ENCODE results near the gene GLYATL3. TPM values are rescaled to one million over a fixed set of nuclear protein-coding genes. Genes with fewer than 3 reads are reported as not detected.

GLYATL3 gene
- total RNA-seq, 1 experiment from 2014 or later, result not detected

- ATAC-seq, result no peak
- Histone ChIP-seq H3K36me3 (ENCODE audit: low read depth, low read length) (no peaks in the 10 kb centered on the region), H2AFZ (ENCODE audit: low read length) (no peak overlapping the region), H3K4me2 (ENCODE audit: low read length) (no peak overlapping the region), H3F3A (ENCODE audit: low read length, unreplicated experiment) (no peaks in the 10 kb centered on the region), H3K27me3 (ENCODE audit: low read length) (no peaks in the 10 kb centered on the region), H3K9ac (ENCODE audit: low read length) (no peak overlapping the region), H3K4me3 (ENCODE audit: low read length) (no peak overlapping the region), H3K9me3 (ENCODE audit: low read length) (no peaks in the 10 kb centered on the region), H4K20me1 (ENCODE audit: low read length) (no peaks in the 10 kb centered on the region), H3K9me2 (replicated peaks; ENCODE audit: low read length) (no peaks in the 10 kb centered on the region), H3K4me1 (ENCODE audit: insufficient read depth, low read length) (no peaks in the 10 kb centered on the region), H3K79me2 (ENCODE audit: low read length) (no peaks in the 10 kb centered on the region), H3K27ac (ENCODE audit: low read length) (no peak overlapping the region)
- intact Hi-C loops (cut with micrococcal nuclease), result no loop called here
- POLR2A ChIA-PET (ENCODE audit: unreplicated experiment), result no interaction called here
- no peak for DNase-seq
- no TSS peak for BruUV-seq (replicated peaks)
- TF ChIP-seq, protein P1, sequence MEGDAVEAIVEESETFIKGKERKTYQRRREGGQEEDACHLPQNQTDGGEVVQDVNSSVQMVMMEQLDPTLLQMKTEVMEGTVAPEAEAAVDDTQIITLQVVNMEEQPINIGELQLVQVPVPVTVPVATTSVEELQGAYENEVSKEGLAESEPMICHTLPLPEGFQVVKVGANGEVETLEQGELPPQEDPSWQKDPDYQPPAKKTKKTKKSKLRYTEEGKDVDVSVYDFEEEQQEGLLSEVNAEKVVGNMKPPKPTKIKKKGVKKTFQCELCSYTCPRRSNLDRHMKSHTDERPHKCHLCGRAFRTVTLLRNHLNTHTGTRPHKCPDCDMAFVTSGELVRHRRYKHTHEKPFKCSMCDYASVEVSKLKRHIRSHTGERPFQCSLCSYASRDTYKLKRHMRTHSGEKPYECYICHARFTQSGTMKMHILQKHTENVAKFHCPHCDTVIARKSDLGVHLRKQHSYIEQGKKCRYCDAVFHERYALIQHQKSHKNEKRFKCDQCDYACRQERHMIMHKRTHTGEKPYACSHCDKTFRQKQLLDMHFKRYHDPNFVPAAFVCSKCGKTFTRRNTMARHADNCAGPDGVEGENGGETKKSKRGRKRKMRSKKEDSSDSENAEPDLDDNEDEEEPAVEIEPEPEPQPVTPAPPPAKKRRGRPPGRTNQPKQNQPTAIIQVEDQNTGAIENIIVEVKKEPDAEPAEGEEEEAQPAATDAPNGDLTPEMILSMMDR (conservative IDR thresholded peaks at IDR 0.05; ENCODE audit: low read depth, low read length), result no peak
- TF ChIP-seq EZH2phosphoT487 (IDR thresholded peaks at IDR 0.05; ENCODE audit: borderline replicate concordance, low read length) (no peak), EZH2 (IDR thresholded peaks at IDR 0.05; ENCODE audit: low read length, unreplicated experiment) (no peak)
- CTCF ChIA-PET, result no interaction called here
Observed at GRCh38 chr6:49506569-49507111, 6.9 kb downstream of the GLYATL3 start.

DNA sequence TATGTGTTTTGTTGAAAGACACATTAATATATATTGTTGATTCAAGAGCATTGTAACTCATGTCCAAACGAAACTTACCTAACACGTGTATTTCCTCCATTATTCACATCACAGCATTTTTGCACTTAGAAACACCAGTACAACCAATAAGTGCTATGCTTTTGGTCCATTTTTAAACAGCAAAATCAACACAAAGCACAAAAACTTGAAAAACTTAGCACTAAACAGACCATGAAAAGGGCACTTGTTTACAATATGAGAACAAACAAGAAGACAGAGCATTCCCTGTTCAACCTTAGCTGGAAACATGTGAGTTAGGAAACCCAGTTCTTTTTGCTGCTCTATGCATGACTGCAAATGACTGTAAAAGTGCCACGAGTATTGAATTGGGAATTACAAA lies 9.6 kb downstream of the GLYATL3 start:
- no peaks in the 10 kb centered on the region for H3K36me3 ChIP-seq (ENCODE audit: low read depth, low read length)
- DNase-seq (no peak), ATAC-seq (no peak)
- no peaks in the 10 kb centered on the region for H3K9me2 ChIP-seq (replicated peaks; ENCODE audit: low read length)
- peaks cover 14% of the 10 kb centered on the region for H3K4me1 ChIP-seq (ENCODE audit: insufficient read depth, low read length)
- CTCF ChIA-PET, result no interaction called here
- TF ChIP-seq EZH2phosphoT487 (IDR thresholded peaks at IDR 0.05; ENCODE audit: borderline replicate concordance, low read length) (no peak), EZH2 (IDR thresholded peaks at IDR 0.05; ENCODE audit: low read length, unreplicated experiment) (no peak)
- TF ChIP-seq, protein P1 (conservative IDR thresholded peaks at IDR 0.05; ENCODE audit: low read depth, low read length), result no peak
- no peak overlapping the region for H3K4me3 ChIP-seq (ENCODE audit: low read length)
- H3K27ac ChIP-seq (ENCODE audit: low read length), result no peak overlapping the region
- no peaks in the 10 kb centered on the region for H3K79me2 ChIP-seq (ENCODE audit: low read length)
- no peaks in the 10 kb centered on the region for H4K20me1 ChIP-seq (ENCODE audit: low read length)
- POLR2A ChIA-PET (ENCODE audit: unreplicated experiment), result no interaction called here
- no peak overlapping the region for H3K9ac ChIP-seq (ENCODE audit: low read length)
- BruUV-seq (replicated peaks), result no TSS peak
- H3K27me3 ChIP-seq (ENCODE audit: low read length), result no peaks in the 10 kb centered on the region
- H3F3A ChIP-seq (ENCODE audit: low read length, unreplicated experiment), result no peaks in the 10 kb centered on the region
- intact Hi-C loops (cut with micrococcal nuclease), result no loop called here
- H3K4me2 ChIP-seq (ENCODE audit: low read length), result no peak overlapping the region
- H3K9me3 ChIP-seq (ENCODE audit: low read length), result no peaks in the 10 kb centered on the region
- no peak overlapping the region for H2AFZ ChIP-seq (ENCODE audit: low read length)

DNA sequence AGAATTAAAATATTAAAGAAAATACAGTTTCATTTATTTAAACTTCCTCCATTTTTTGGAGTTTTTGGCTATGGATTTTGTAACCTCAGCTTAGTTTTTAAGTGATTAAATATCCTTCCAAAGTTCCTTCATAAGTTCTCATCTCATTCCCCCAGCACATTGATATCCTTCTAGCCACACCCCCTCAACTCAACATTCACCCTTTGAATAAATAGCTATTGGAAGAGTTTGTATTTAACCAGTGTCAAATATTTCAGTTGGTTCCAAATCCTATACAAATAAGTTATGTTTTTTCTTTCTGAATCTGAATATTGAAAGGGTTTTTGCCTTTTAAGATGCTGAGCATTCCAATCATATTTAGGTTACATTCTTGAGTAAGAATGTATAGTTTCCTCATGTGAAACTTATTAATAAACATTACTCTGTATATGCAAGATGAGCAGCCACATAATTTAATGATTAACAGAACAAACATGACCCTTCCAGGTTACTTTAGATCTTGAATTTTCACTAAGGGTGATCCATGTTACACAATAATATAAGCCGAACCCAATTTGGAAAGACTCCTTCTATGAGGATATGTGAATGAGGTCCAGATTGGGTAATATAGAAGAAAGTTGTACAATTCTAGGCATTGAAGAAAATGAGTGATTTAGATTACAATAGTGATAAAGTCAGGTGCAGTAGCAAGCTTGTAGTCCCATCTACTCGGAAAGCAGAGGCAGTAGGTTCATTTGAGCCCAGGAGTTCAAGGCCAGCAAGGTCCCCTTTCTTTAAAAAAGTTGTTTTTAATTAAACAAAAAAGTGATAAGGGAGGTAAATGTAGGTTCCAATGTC lies 13.6 kb downstream of the GLYATL3 start:
- ATAC-seq (no peak), DNase-seq (peak; percentile 35)
- POLR2A ChIA-PET (ENCODE audit: unreplicated experiment), result no interaction called here
- TF ChIP-seq EZH2phosphoT487 (IDR thresholded peaks at IDR 0.05; ENCODE audit: borderline replicate concordance, low read length), result no peak
- TF ChIP-seq, protein P1 (conservative IDR thresholded peaks at IDR 0.05; ENCODE audit: low read depth, low read length), result no peak
- TF ChIP-seq EZH2 (IDR thresholded peaks at IDR 0.05; ENCODE audit: low read length, unreplicated experiment), result no peak
- Histone ChIP-seq H4K20me1 (ENCODE audit: low read length) (no peaks in the 10 kb centered on the region), H2AFZ (ENCODE audit: low read length) (no peak overlapping the region), H3K27ac (ENCODE audit: low read length) (no peak overlapping the region), H3K79me2 (ENCODE audit: low read length) (no peaks in the 10 kb centered on the region), H3K4me3 (ENCODE audit: low read length) (no peak overlapping the region), H3K36me3 (ENCODE audit: low read depth, low read length) (no peaks in the 10 kb centered on the region), H3F3A (ENCODE audit: low read length, unreplicated experiment) (peaks cover 4% of the 10 kb centered on the region), H3K9ac (ENCODE audit: low read length) (no peak overlapping the region), H3K4me1 (ENCODE audit: insufficient read depth, low read length) (peaks cover 34% of the 10 kb centered on the region), H3K27me3 (ENCODE audit: low read length) (no peaks in the 10 kb centered on the region), H3K9me2 (replicated peaks; ENCODE audit: low read length) (no peaks in the 10 kb centered on the region), H3K9me3 (ENCODE audit: low read length) (no peaks in the 10 kb centered on the region), H3K4me2 (ENCODE audit: low read length) (no peak overlapping the region)
- CTCF ChIA-PET, result interaction anchor here (1.1 kb wide), 1 partner anchor 18 kb away, joined by 3 read pairs; no protein-coding TSS in a partner anchor
- BruUV-seq (replicated peaks), result no TSS peak
- intact Hi-C loops (cut with micrococcal nuclease), result no loop called here

Data from PC-3 (cell line).